HL-60 (cell line): ENCODE results near the gene MCHR1.

Experiments
- GABPA ChIP-seq: IDR thresholded peaks from 2 replicates; pipeline ENCODE4 v1.6.1; 2012; ENCODE audit warnings: low read depth
- POLR2AphosphoS5 ChIP-seq: IDR thresholded peaks from 2 replicates; pipeline ENCODE4 v1.6.1; 2012; ENCODE audit warnings: low read depth
- REST ChIP-seq: IDR thresholded peaks from 2 replicates; pipeline ENCODE4 v1.6.1; 2012; ENCODE audit warnings: low read depth; ENCODE audit not compliant: insufficient replicate concordance
- SPI1 ChIP-seq: IDR thresholded peaks from 2 replicates; pipeline ENCODE4 v1.6.1; 2012; ENCODE audit warnings: low read depth, mild to moderate bottlenecking, borderline replicate concordance
- TF ChIP-seq, protein P1 (sequence below): IDR thresholded peaks from one replicate; pipeline ENCODE4 v1.5.1; 2011; ENCODE audit warnings: low read length, control low read depth, inconsistent platforms; ENCODE audit not compliant: insufficient read depth

GRCh38 chr22:40721266-40721665 lies 42.0 kb downstream of the MCHR1 start:
- TF ChIP-seq, protein P1, sequence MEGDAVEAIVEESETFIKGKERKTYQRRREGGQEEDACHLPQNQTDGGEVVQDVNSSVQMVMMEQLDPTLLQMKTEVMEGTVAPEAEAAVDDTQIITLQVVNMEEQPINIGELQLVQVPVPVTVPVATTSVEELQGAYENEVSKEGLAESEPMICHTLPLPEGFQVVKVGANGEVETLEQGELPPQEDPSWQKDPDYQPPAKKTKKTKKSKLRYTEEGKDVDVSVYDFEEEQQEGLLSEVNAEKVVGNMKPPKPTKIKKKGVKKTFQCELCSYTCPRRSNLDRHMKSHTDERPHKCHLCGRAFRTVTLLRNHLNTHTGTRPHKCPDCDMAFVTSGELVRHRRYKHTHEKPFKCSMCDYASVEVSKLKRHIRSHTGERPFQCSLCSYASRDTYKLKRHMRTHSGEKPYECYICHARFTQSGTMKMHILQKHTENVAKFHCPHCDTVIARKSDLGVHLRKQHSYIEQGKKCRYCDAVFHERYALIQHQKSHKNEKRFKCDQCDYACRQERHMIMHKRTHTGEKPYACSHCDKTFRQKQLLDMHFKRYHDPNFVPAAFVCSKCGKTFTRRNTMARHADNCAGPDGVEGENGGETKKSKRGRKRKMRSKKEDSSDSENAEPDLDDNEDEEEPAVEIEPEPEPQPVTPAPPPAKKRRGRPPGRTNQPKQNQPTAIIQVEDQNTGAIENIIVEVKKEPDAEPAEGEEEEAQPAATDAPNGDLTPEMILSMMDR: no peak
- TF ChIP-seq GABPA (no peak), POLR2AphosphoS5 (no peak), SPI1 (no peak), REST (no peak)
